Brain microvascular endothelial cell (primary cell): ENCODE results near the gene ST8SIA2.

ENCODE experiments used
- DNase-seq: peaks from one replicate; pipeline ENCODE4 v3.0.0-alpha.2; 2020
- H3K27ac ChIP-seq: fragments of 250-450 bp; sonication (Bioruptor Pico); 2 replicates; pipeline ENCODE4 v1.5.1; 2020; ENCODE audit warnings: mild to moderate bottlenecking, moderate library complexity
- H3K27me3 ChIP-seq: fragments of 250-450 bp; sonication (Bioruptor Pico); replicated peaks from 2 replicates; pipeline ENCODE4 v1.5.1; 2020; ENCODE audit warnings: mild to moderate bottlenecking
- H3K36me3 ChIP-seq: fragments of 250-450 bp; sonication (Bioruptor Pico); replicated peaks from 2 replicates; pipeline ENCODE4 v1.5.1; 2020; ENCODE audit warnings: mild to moderate bottlenecking
- H3K4me3 ChIP-seq: 2 replicates; pipeline ENCODE4 v1.5.1; 2011; ENCODE audit warnings: low read depth, mild to moderate bottlenecking, control low read depth, low read length, moderate library complexity
- CTCF ChIP-seq: IDR thresholded peaks from 2 replicates; pipeline ENCODE4 v1.5.1; 2011; ENCODE audit warnings: low read depth, mild to moderate bottlenecking, moderate library complexity, low read length, control low read depth, inconsistent platforms; ENCODE audit errors: missing control alignments
- in situ Hi-C: cut with HindIII; loops from 2 replicates; pipeline ENCODE4 v1.10.0; 2017; ENCODE audit warnings: low sequenced_read_pairs, low pct_ligation_motif_present

Gene ST8SIA2

GRCh38 chr15:92429378-92430068 lies 35.8 kb downstream of the ST8SIA2 start:
- H3K4me3 ChIP-seq = no peak overlapping the region
- no peaks in the 10 kb centered on the region for H3K27me3 ChIP-seq
- H3K36me3 ChIP-seq = no peaks in the 10 kb centered on the region
- in situ Hi-C loops = no loop called here
- no peak overlapping the region for H3K27ac ChIP-seq
- DNase-seq = peak; percentile 83
- TF ChIP-seq CTCF = no peak

GRCh38 chr15:92430069-92430440 lies 36.4 kb downstream of the ST8SIA2 start:
- Histone ChIP-seq H3K36me3 (no peaks in the 10 kb centered on the region), H3K27ac (no peak overlapping the region), H3K27me3 (no peaks in the 10 kb centered on the region), H3K4me3 (no peak overlapping the region)
- DNase-seq = no peak
- in situ Hi-C loops = no loop called here
- no peak for TF ChIP-seq CTCF

- in situ Hi-C loops = no loop called here
- DNase-seq = no peak
- TF ChIP-seq CTCF = no peak
Measured at GRCh38 chr15:92435145-92435544, 41.5 kb downstream of the ST8SIA2 start.

GRCh38 chr15:92438471-92438870 lies 44.8 kb downstream of the ST8SIA2 start:
- no peak for TF ChIP-seq CTCF
- in situ Hi-C loops = no loop called here
- H3K4me3 ChIP-seq = no peak overlapping the region
- H3K27me3 ChIP-seq = no peaks in the 10 kb centered on the region
- no peak overlapping the region for H3K27ac ChIP-seq
- DNase-seq = no peak
- H3K36me3 ChIP-seq = no peaks in the 10 kb centered on the region

More at GRCh38 chr15:92435145-92435544, 41.5 kb downstream of the ST8SIA2 start:
- H3K36me3 ChIP-seq = no peaks in the 10 kb centered on the region
- no peak overlapping the region for H3K4me3 ChIP-seq
- H3K27me3 ChIP-seq = no peaks in the 10 kb centered on the region
- no peak overlapping the region for H3K27ac ChIP-seq

GRCh38 chr15:92443381-92443780 lies 49.7 kb downstream of the ST8SIA2 start:
- Histone ChIP-seq H3K36me3 (no peaks in the 10 kb centered on the region), H3K4me3 (no peak overlapping the region), H3K27ac (no peak overlapping the region), H3K27me3 (no peaks in the 10 kb centered on the region)
- no peak for TF ChIP-seq CTCF
- no peak for DNase-seq
- in situ Hi-C loops = no loop called here

- no peak for DNase-seq
- Histone ChIP-seq H3K4me3 (no peak overlapping the region), H3K27me3 (no peaks in the 10 kb centered on the region), H3K36me3 (no peaks in the 10 kb centered on the region), H3K27ac (no peak overlapping the region)
- in situ Hi-C loops = no loop called here
- no peak for TF ChIP-seq CTCF
Measured at GRCh38 chr15:92444631-92445030, 51.0 kb downstream of the ST8SIA2 start.
